GM20000 (cell line): ENCODE results near the gene NDUFB11.
"Not testable (repeated sequence)": the region's sequence is repeated elsewhere in the genome, so short reads cannot be mapped to it uniquely, and the experiment has no call there.

Source experiments
- DNase-seq: peaks from one replicate; pipeline ENCODE4 v3.0.0; 2012; ENCODE audit warnings: low spot score
- TF ChIP-seq, protein P1 (sequence below): IDR thresholded peaks from 2 replicates; pipeline ENCODE4 v1.5.1; 2012; ENCODE audit warnings: mild to moderate bottlenecking, control low read depth; ENCODE audit errors: extremely low read depth, missing control alignments

NDUFB11 gene

DNA sequence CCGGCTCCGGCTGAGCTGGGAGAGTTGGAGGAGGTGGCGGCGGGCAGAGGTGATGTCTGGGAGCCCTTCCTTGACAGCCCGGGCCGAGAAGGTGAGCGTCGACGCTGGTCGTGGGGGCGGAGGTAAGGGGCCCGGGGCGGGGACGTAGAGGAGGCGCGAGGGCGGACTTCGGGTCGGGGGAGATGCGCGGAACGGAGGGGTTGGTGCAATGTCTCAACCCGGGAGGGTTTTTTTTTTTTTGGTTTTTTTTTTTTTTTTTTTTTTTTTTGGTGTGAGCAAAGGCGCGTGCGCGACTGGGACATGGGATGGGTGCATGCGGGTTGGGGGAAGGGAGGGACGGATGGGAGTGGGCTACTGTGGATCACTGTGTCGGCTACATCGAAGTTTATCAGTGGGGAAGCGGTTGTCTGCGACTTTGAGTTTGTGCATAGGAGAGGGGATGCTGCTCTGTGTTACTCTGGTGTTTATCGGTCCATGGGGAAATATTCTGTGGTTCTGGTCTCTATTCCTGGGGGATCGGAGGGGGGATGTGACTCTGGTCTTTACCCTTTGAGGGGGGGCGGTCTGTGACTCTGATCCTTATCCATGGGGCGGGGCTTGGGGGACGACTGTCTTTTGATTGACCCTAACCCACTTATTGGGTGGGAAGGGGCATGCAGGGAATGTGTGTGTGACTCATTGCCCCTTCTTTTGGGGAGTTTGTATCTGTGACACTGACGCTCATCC lies 1.1 kb upstream of the NDUFB11 start:
- DNase-seq: peak; percentile 34
- TF ChIP-seq, protein P1, sequence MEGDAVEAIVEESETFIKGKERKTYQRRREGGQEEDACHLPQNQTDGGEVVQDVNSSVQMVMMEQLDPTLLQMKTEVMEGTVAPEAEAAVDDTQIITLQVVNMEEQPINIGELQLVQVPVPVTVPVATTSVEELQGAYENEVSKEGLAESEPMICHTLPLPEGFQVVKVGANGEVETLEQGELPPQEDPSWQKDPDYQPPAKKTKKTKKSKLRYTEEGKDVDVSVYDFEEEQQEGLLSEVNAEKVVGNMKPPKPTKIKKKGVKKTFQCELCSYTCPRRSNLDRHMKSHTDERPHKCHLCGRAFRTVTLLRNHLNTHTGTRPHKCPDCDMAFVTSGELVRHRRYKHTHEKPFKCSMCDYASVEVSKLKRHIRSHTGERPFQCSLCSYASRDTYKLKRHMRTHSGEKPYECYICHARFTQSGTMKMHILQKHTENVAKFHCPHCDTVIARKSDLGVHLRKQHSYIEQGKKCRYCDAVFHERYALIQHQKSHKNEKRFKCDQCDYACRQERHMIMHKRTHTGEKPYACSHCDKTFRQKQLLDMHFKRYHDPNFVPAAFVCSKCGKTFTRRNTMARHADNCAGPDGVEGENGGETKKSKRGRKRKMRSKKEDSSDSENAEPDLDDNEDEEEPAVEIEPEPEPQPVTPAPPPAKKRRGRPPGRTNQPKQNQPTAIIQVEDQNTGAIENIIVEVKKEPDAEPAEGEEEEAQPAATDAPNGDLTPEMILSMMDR: no peak

- TF ChIP-seq, protein P1: no peak
- DNase-seq: peak; percentile 57
These were observed 442 bp downstream of the NDUFB11 start for GRCh38 chrX:47143894-47144625.

DNA sequence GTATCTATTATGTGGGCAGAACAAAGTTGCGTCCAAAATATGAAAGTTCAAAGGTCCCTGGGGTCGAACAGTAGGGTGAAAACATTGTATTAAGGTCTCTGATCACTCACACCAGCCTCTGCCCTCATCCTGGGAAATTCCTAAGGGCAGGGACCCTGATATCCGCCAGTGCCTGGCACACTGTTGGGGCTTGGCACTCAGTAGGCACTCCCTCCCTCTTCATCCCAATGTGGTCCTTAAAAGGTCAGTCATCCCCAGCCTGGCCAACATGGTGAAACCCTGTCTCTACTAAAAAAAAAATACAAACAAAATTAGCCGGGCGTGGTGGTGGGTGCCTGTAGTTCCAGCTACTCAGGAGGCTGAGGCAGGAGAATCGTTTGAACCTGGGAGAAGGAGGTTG lies 6.3 kb downstream of the NDUFB11 start:
- TF ChIP-seq, protein P1: no peak
- no peak for DNase-seq

DNA sequence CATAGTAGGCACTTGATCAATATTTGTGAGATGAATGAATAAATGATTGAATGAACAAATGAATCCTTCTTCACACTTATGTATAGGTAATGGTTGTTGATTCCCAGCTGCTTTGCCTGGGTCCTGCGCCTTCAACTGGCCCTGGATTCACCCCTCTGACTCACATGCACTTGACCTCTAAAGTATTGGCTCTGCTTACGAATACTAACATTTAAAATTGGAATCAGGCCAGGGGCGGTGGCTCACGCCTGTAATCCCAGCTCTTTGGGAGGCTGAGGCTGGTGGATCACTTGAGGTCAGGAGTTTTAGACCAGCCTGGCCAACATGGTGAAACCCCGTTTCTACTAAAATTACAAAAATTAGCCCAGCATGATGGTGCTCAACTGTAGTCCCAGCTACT lies 8.9 kb downstream of the NDUFB11 start:
- not testable (repeated sequence) for DNase-seq

- DNase-seq: no peak
- TF ChIP-seq, protein P1: no peak
These were observed 11.0 kb downstream of the NDUFB11 start for GRCh38 chrX:47133493-47133892.

DNA sequence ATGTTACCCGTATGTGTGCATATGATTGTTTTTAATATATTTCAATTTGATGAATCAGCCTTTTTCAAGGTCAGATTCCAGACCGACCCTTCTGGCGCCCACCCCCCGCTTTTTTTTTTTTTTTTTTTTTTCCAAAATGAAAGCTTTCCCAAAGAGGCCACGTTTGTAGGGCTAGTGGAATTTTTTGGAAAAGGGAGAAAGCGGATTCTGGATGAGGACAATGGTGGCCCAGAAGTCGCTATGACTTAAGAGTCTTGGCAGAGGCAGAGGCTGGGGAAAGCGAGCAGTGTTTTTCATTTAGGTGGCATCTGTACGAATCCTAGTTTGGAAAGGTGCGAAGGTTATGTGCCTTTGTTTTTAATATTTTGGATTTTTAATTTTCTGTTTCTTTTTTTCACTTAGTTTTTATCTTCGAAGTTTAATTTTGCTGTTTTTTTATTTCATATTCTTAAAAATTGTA lies 14.6 kb downstream of the NDUFB11 start:
- no peak for DNase-seq
- TF ChIP-seq, protein P1: no peak

DNA sequence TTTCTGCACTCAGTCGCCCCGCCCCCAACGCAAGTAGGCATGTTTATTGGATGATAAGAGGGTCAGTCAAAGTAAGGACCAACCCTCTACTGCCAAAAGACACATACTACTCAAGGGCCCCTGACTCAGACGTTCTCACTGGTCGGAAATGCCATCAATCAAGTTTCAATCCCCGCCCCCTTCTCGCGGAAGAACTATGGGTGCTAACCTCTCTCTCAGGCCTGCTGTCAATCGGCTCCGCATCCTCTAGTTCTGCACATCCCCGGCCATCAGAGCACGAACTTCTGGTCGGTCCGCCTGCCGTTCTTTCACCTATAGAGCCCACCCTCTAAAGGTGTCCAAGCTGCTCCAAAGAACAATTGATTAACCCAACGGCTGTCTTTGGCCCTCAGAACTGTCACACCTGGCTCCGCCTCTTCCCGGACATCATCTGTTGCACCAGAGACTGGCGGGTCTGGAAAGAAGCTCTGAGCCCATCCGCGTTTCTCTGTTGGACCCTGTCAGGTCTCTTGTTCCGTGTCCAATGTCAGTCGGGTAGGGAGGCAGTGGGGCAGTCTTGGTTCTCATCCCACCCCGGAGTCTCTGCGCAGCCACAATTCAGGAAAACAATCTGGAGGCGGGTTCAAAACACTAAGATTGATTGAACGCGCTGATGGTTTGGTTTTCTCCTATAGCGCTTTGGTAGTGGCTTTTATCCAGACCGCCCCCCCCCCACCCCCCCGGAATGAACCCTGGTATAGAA lies 15.2 kb downstream of the NDUFB11 start:
- TF ChIP-seq, protein P1: no peak
- peak; percentile 88 for DNase-seq

- not testable (repeated sequence) for DNase-seq
These were observed 20.0 kb downstream of the NDUFB11 start for GRCh38 chrX:47124466-47124865.

- DNase-seq: not testable (repeated sequence)
These were observed 27.9 kb downstream of the NDUFB11 start for GRCh38 chrX:47116551-47117110.
